ENCODE measurements around the gene GPR179.

GRCh38 chr17:38326996-38327792 is 16.6 kb downstream of the GPR179 start:
- TF ChIP-seq CTCF (conservative IDR thresholded peaks at IDR 0.05; ENCODE audit: low read length) (no peak), EZH2phosphoT487 (IDR thresholded peaks at IDR 0.05; ENCODE audit: borderline replicate concordance) (no peak)
